Osteoblast (primary cell): ENCODE data around the gene KLHL10. TPM values are rescaled to one million over a fixed set of nuclear protein-coding genes. Genes with fewer than 3 reads are reported as not detected.

Source experiments
- DNase-seq: peaks from one replicate; pipeline ENCODE4 v3.0.0; 2011; ENCODE audit warnings: low spot score, mixed read lengths; ENCODE audit not compliant: insufficient read length; ENCODE audit errors: missing footprints
- H2AFZ ChIP-seq: 2 replicates; pipeline ENCODE4 v1.6.0; 2011; ENCODE audit warnings: mild to moderate bottlenecking, low read length
- H3K27ac ChIP-seq: 2 replicates; pipeline ENCODE4 v1.5.1; 2011; ENCODE audit warnings: mild to moderate bottlenecking, low read depth, low read length, moderate library complexity
- H3K27me3 ChIP-seq: 2 replicates; pipeline ENCODE4 v1.6.0; 2012; ENCODE audit warnings: mild to moderate bottlenecking, control low read depth, inconsistent platforms, low read length, moderate library complexity; ENCODE audit not compliant: insufficient read depth
- H3K36me3 ChIP-seq: 2 replicates; pipeline ENCODE4 v1.5.1; 2011; ENCODE audit warnings: mild to moderate bottlenecking, low read length, control low read depth, moderate library complexity; ENCODE audit not compliant: insufficient read depth
- H3K4me1 ChIP-seq: 2 replicates; pipeline ENCODE4 v1.5.1; 2011; ENCODE audit warnings: mild to moderate bottlenecking, low read length, control low read depth, moderate library complexity; ENCODE audit not compliant: insufficient read depth
- H3K4me2 ChIP-seq: 2 replicates; pipeline ENCODE4 v1.6.0; 2011; ENCODE audit warnings: mild to moderate bottlenecking, low read length; ENCODE audit not compliant: insufficient read depth
- H3K4me3 ChIP-seq: fragments of 200-600 bp; sonication (generic); 3 replicates; pipeline ENCODE4 v1.5.1; 2012; ENCODE audit warnings: mild to moderate bottlenecking, low read length, inconsistent platforms; ENCODE audit not compliant: insufficient read depth
- H3K79me2 ChIP-seq: 2 replicates; pipeline ENCODE4 v1.6.0; 2012; ENCODE audit warnings: mild to moderate bottlenecking, low read length, control low read depth, inconsistent platforms; ENCODE audit not compliant: insufficient read depth
- H3K9me3 ChIP-seq: 2 replicates; pipeline ENCODE4 v1.5.1; 2011; ENCODE audit warnings: low read depth, low read length, control low read depth
- H4K20me1 ChIP-seq: 2 replicates; pipeline ENCODE4 v1.6.0; 2012; ENCODE audit warnings: mild to moderate bottlenecking, low read length, control low read depth; ENCODE audit not compliant: insufficient read depth
- total RNA-seq: library from RNA; depleted of rRNA; stranded (reverse); fragments of >200 nt; gene quantifications from 2 replicates; pipeline ENCODE4 v1.2.3, GENCODE V29; 2012
- TF ChIP-seq, protein P1 (sequence below): IDR thresholded peaks from 2 replicates; pipeline ENCODE4 v1.5.1; 2011; ENCODE audit warnings: mild to moderate bottlenecking, low read depth, low read length, moderate library complexity; ENCODE audit errors: extremely low read depth

KLHL10 gene
- total RNA-seq, 1 donor = 0.36 TPM

DNA sequence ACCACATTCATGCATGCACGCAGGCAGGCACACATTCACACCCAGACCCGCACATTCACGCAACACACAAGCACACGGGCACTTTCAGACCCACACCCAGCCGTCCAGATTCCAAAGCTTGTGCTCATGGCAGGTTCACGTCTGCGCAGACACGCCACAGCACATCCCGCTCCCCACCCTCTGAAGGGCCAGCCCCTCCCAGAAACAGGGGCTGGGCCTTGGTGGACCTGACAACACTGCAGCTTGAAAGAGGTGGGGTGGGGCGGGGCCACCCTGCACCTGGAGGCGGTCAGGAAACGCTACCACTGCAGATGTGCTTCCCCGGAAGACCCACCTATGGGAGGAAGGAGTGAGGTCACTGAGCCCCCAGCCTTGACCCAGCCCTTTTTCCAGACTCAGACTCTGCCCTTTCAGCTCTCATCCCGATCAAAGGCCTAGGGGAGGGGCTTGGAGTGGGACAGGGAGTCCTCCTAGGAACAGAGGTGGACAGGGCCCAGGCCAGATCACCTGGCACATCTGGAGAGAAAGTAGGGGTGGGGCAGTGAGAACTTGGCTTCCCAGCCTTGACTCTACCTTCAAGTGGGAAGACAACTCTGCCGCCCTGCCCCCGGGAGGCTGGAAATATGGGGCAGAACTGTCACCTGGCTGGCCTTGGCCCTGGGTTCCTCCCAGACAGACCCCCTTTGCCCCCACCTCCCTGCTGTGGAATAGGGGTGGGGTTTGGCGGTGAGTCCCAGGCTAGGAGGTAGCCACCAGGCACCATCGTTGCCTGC lies 36.8 kb upstream of the KLHL10 start:
- DNase-seq = peak; percentile 50
- Histone ChIP-seq H3K4me2 (peak overlapping the region; percentile 73), H3K4me3 (no peak overlapping the region), H3K27ac (no peak overlapping the region), H4K20me1 (peaks cover 3% of the 10 kb centered on the region), H3K9me3 (no peaks in the 10 kb centered on the region), H3K27me3 (no peaks in the 10 kb centered on the region), H3K4me1 (peaks cover 4% of the 10 kb centered on the region), H2AFZ (no peak overlapping the region), H3K79me2 (no peaks in the 10 kb centered on the region), H3K36me3 (peaks cover 10% of the 10 kb centered on the region)
- TF ChIP-seq, protein P1, sequence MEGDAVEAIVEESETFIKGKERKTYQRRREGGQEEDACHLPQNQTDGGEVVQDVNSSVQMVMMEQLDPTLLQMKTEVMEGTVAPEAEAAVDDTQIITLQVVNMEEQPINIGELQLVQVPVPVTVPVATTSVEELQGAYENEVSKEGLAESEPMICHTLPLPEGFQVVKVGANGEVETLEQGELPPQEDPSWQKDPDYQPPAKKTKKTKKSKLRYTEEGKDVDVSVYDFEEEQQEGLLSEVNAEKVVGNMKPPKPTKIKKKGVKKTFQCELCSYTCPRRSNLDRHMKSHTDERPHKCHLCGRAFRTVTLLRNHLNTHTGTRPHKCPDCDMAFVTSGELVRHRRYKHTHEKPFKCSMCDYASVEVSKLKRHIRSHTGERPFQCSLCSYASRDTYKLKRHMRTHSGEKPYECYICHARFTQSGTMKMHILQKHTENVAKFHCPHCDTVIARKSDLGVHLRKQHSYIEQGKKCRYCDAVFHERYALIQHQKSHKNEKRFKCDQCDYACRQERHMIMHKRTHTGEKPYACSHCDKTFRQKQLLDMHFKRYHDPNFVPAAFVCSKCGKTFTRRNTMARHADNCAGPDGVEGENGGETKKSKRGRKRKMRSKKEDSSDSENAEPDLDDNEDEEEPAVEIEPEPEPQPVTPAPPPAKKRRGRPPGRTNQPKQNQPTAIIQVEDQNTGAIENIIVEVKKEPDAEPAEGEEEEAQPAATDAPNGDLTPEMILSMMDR = no peak

DNA sequence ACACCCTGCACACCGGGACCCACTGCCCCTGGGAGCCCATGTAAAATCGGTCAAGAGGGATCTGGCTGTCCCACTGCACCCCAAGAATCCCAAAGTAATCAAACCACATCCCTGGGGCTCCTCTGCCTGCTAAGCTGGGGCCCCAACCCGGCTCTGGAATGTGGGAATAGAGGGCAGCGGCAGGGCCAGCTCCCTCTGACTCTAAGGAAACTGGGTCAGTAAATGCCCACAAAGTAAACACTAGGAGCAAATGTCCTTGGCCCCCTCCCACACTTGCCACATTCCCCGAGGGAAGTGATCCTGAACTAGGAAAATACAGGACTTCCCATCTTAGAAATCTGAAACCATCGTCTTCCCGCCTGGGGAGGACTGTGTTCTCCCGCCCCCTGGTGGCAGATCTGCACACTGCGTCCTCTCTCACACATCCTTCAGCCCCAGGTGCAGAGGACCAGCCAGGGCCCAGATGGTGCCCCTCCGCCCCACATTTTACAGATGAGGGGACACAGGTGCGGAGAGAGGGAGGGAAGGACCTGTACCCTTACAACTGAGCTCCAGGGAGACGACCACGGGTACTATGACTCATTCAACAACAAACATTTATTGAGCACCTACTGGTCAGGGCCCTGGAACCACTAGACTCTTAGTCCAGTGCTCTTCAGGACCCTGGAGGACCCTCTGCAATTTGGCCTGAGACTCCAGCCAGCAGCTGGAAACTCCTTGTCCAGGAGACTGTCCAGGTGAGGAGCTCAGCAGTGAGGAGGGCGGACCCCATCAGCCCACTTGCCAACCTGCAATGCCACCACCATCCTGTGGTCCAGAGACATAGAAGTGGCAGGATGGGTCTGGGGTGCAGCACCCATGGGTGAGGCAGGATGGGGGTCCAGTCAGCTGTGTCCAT lies 36.0 kb upstream of the KLHL10 start:
- peak overlapping the region; percentile 30 for H3K4me3 ChIP-seq
- H3K4me2 ChIP-seq = peak overlapping the region; percentile 73
- DNase-seq = peak; percentile 96
- H3K79me2 ChIP-seq = no peaks in the 10 kb centered on the region
- H3K27ac ChIP-seq = no peak overlapping the region
- H4K20me1 ChIP-seq = peaks cover 8% of the 10 kb centered on the region
- H2AFZ ChIP-seq = no peak overlapping the region
- peaks cover 4% of the 10 kb centered on the region for H3K4me1 ChIP-seq
- H3K9me3 ChIP-seq = no peaks in the 10 kb centered on the region
- no peaks in the 10 kb centered on the region for H3K27me3 ChIP-seq
- H3K36me3 ChIP-seq = peaks cover 18% of the 10 kb centered on the region
- TF ChIP-seq, protein P1 = peak; percentile 95

DNA sequence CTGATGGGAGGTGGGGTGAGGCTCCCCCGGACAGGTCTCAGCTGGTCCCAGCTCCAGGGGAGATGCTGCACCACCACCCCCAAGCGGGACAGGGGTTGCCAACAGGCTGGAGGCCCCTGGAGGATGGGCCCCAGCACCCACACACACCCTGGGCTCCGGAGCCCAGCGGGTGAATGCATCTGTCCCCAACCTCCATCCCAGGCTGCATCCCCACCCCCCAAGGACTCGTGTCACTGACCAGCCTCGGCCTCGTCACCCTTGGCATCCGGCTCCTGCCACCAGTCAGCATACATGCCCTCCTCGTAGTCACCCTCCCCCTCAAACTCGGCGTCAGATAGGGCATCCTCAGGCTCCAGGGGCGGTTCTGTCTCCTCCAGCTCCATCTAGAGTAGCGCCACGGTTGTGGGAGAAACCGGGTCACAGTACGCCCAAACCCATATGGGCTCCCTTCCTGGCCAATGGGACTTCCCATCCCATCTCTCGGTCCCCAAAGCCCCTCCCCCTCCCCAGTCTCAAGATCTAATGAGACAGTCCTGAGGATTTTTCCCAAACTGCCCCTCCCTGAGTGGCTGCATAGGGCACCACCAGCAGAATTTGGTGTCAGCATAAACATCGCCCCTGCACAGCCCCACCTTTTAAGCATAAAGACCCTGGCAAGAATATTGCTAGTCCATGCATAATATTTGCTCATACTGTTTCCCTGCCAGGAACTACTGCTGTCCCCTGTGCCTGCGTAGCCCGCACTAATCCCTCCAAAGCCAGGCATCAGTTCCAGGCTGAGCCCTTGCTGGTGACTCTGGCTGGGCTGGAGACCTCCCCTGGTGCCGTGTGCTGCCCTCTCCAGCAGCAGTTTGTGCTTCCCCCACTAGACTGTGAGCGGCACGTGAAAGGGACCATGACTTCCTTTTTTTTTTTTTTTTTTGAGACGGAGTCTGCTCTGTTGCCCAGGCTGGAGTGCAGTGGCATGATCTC lies 34.3 kb upstream of the KLHL10 start:
- Histone ChIP-seq H2AFZ (no peak overlapping the region), H3K4me1 (peaks cover 4% of the 10 kb centered on the region), H3K27me3 (no peaks in the 10 kb centered on the region), H3K4me3 (no peak overlapping the region), H3K9me3 (no peaks in the 10 kb centered on the region), H3K4me2 (no peak overlapping the region), H3K36me3 (peaks cover 28% of the 10 kb centered on the region), H4K20me1 (peaks cover 13% of the 10 kb centered on the region), H3K27ac (no peak overlapping the region), H3K79me2 (no peaks in the 10 kb centered on the region)
- peak; percentile 71 for DNase-seq
- TF ChIP-seq, protein P1 = no peak
